A549 treated with ZK216348 at 1 μM for 4 hours (cell line): ENCODE data around the gene ZSWIM6. TPM values are rescaled to one million over a fixed set of nuclear protein-coding genes. Genes with fewer than 3 reads are reported as not detected.

Source experiments
- total RNA-seq: library from RNA; stranded (reverse); fragments of 200-300 nt; extraction: Qiagen RNA extraction; gene quantifications from 5 replicates; pipeline ENCODE4 v1.2.3, GENCODE V29; 2022; ENCODE audit warnings: low read depth

ZSWIM6 gene
- total RNA-seq = 3.7 to 5.9 TPM (median 5.5 TPM) in 5 replicates

GRCh38 chr5:61331407-61332357 is at the start of gene ZSWIM6:
TSS of gene ZSWIM6 (plus strand) at chr5:61332258. CDS start at chr5:61332273, 15 bp downstream.

Other genes with a start within 250 kb of the ZSWIM6 start
- gene SMIM15, start 169.8 kb upstream of the ZSWIM6 start, total RNA-seq = 61.5 to 101 TPM (median 76.9 TPM) in 5 replicates